H9 (cell line): ENCODE results near the gene HTATIP2. TPM values are rescaled to one million over a fixed set of nuclear protein-coding genes. Genes with fewer than 3 reads are reported as not detected.

Experiments used
- DNase-seq: peaks from one replicate; pipeline ENCODE4 v3.0.0-alpha.2; 2017
- H2AFZ ChIP-seq: one replicate; pipeline ENCODE4 v1.6.1; 2013; ENCODE audit warnings: mild to moderate bottlenecking, low read length, control low read depth, moderate library complexity
- H2AK5ac ChIP-seq: 2 replicates; pipeline ENCODE4 v1.6.1; 2013; ENCODE audit warnings: low read length, control low read depth, mixed read lengths; ENCODE audit not compliant: insufficient read length
- H2BK120ac ChIP-seq: one replicate; pipeline ENCODE4 v1.6.1; 2013; ENCODE audit warnings: low read depth, mild to moderate bottlenecking, low read length, control low read depth, inconsistent platforms; ENCODE audit not compliant: poor library complexity, severe bottlenecking
- H2BK12ac ChIP-seq: 2 replicates; pipeline ENCODE4 v1.6.1; 2013; ENCODE audit warnings: low read length, control low read depth, mixed read lengths, low read depth; ENCODE audit not compliant: insufficient read length
- H2BK15ac ChIP-seq: 2 replicates; pipeline ENCODE4 v1.6.1; 2013; ENCODE audit warnings: low read depth, low read length, control low read depth
- H2BK20ac ChIP-seq: one replicate; pipeline ENCODE4 v1.6.1; 2013; ENCODE audit warnings: low read depth, mild to moderate bottlenecking, low read length, control low read depth, inconsistent platforms; ENCODE audit not compliant: poor library complexity, severe bottlenecking
- H2BK5ac ChIP-seq: 2 replicates; pipeline ENCODE4 v1.6.1; 2013; ENCODE audit warnings: low read length, control low read depth, mixed read lengths; ENCODE audit not compliant: insufficient read length
- H3K14ac ChIP-seq: 2 replicates; pipeline ENCODE4 v1.6.1; 2013; ENCODE audit warnings: low read length, control low read depth; ENCODE audit not compliant: insufficient read depth
- H3K18ac ChIP-seq: 2 replicates; pipeline ENCODE4 v1.6.1; 2013; ENCODE audit warnings: low read depth, mild to moderate bottlenecking, mixed read lengths, low read length, control low read depth; ENCODE audit not compliant: insufficient read length
- H3K23ac ChIP-seq: 2 replicates; pipeline ENCODE4 v1.6.1; 2013; ENCODE audit warnings: low read length, control low read depth, mixed read lengths, low read depth; ENCODE audit not compliant: insufficient read length
- H3K23me2 ChIP-seq: 2 replicates; pipeline ENCODE4 v1.6.1; 2013; ENCODE audit warnings: low read depth, mild to moderate bottlenecking, mixed read lengths, low read length, control low read depth; ENCODE audit not compliant: insufficient read length, poor library complexity, severe bottlenecking
- H3K27ac ChIP-seq: 2 replicates; pipeline ENCODE4 v1.5.1; 2013; ENCODE audit warnings: low read length, control low read depth, mixed read lengths, low read depth; ENCODE audit not compliant: insufficient read length
- H3K27me3 ChIP-seq: 2 replicates; pipeline ENCODE4 v1.6.1; 2013; ENCODE audit warnings: low read length, control low read depth, inconsistent platforms; ENCODE audit not compliant: insufficient read depth
- H3K4ac ChIP-seq: 2 replicates; pipeline ENCODE4 v1.6.1; 2013; ENCODE audit warnings: low read depth, mild to moderate bottlenecking, control low read depth, inconsistent platforms, low read length, moderate library complexity
- H3K4me1 ChIP-seq: 2 replicates; pipeline ENCODE4 v1.6.1; 2013; ENCODE audit warnings: low read length, control low read depth, inconsistent platforms; ENCODE audit not compliant: insufficient read depth
- H3K4me2 ChIP-seq: 2 replicates; pipeline ENCODE4 v1.6.1; 2013; ENCODE audit warnings: low read length, control low read depth, mixed read lengths; ENCODE audit not compliant: insufficient read length, insufficient read depth
- H3K56ac ChIP-seq: 2 replicates; pipeline ENCODE4 v1.6.1; 2013; ENCODE audit warnings: low read depth, mild to moderate bottlenecking, mixed read lengths, low read length, control low read depth; ENCODE audit not compliant: insufficient read length
- H3K79me1 ChIP-seq: 2 replicates; pipeline ENCODE4 v1.6.1; 2013; ENCODE audit warnings: low read depth, mild to moderate bottlenecking, moderate library complexity, low read length, control low read depth, inconsistent platforms; ENCODE audit not compliant: insufficient read depth, poor library complexity, severe bottlenecking
- H3K79me2 ChIP-seq: 2 replicates; pipeline ENCODE4 v1.6.1; 2013; ENCODE audit warnings: low read length, control low read depth, inconsistent platforms; ENCODE audit not compliant: insufficient read depth
- H3K9ac ChIP-seq: 2 replicates; pipeline ENCODE4 v1.6.1; 2013; ENCODE audit warnings: low read length, control low read depth, mixed read lengths; ENCODE audit not compliant: insufficient read length; ENCODE audit errors: extremely low read depth
- H3K9me3 ChIP-seq: one replicate; pipeline ENCODE4 v1.6.1; 2013; ENCODE audit warnings: low read depth, low read length, inconsistent platforms; ENCODE audit not compliant: control insufficient read depth
- H3T11ph ChIP-seq: one replicate; pipeline ENCODE4 v1.6.1; 2013; ENCODE audit warnings: mild to moderate bottlenecking, low read length, control low read depth, inconsistent platforms
- H4K20me1 ChIP-seq: one replicate; pipeline ENCODE4 v1.6.1; 2013; ENCODE audit not compliant: control insufficient read depth, insufficient read length, insufficient read depth
- H4K5ac ChIP-seq: 2 replicates; pipeline ENCODE4 v1.6.1; 2013; ENCODE audit warnings: low read depth, mild to moderate bottlenecking, mixed read lengths, low read length, control low read depth; ENCODE audit not compliant: insufficient read length
- H4K8ac ChIP-seq: replicated peaks from 2 replicates; pipeline ENCODE4 v1.6.1; 2013; ENCODE audit warnings: low read length, control low read depth, mixed read lengths, low read depth; ENCODE audit not compliant: insufficient read length
- H4K91ac ChIP-seq: 2 replicates; pipeline ENCODE4 v1.6.1; 2013; ENCODE audit warnings: low read depth, mild to moderate bottlenecking, moderate library complexity, mixed read lengths, low read length, control low read depth; ENCODE audit not compliant: insufficient read length
- H3K27ac Mint-ChIP-seq, 3 experiments: 2 replicates in 2 of 3; 3 replicates in 1 of 3; pipeline ENCODE4 v1.8.0; 2020 to 2021; ENCODE audit warnings: mixed read lengths in 3 of 3, mild to moderate bottlenecking in 1 of 3, moderate library complexity in 1 of 3
- H3K27me3 Mint-ChIP-seq: 2 replicates; pipeline ENCODE4 v1.8.0; 2021; ENCODE audit warnings: low read depth, mild to moderate bottlenecking, moderate library complexity, mixed read lengths
- H3K36me3 Mint-ChIP-seq, 3 experiments: 2 replicates in 2 of 3; 3 replicates in 1 of 3; pipeline ENCODE4 v1.8.0; 2020 to 2021; ENCODE audit warnings: low read depth in 3 of 3, mixed read lengths in 3 of 3; ENCODE audit not compliant: insufficient read depth in 1 of 3
- H3K4me1 Mint-ChIP-seq, 2 experiments: 2 replicates each; pipeline ENCODE4 v1.8.0; 2020; ENCODE audit warnings: mixed read lengths in 2 of 2
- H3K4me3 Mint-ChIP-seq, 2 experiments: 2 replicates in 1 of 2; 3 replicates in 1 of 2; pipeline ENCODE4 v1.8.0; 2020 to 2021; ENCODE audit warnings: mild to moderate bottlenecking in 2 of 2, mixed read lengths in 2 of 2, moderate library complexity in 1 of 2
- H3K9me3 Mint-ChIP-seq, 2 experiments: 2 replicates in 1 of 2; 3 replicates in 1 of 2; pipeline ENCODE4 v1.8.0; 2020; ENCODE audit warnings: mild to moderate bottlenecking in 2 of 2, mixed read lengths in 2 of 2, moderate library complexity in 1 of 2
- CTCF ChIP-seq: fragments of 200-600 bp; sonication (generic); conservative IDR thresholded peaks from 3 replicates; pipeline ENCODE4 v1.8.0; 2021; ENCODE audit warnings: antibody characterized with exemption, mild to moderate bottlenecking
- WGBS: extraction: QIAGEN DNeasy Blood & Tissue Kit; methylation state at CpG from one replicate; pipeline ENCODE4 v1.1.7; 2013; ENCODE audit warnings: missing lambda C conversion rate, low lambda C conversion rate, mixed read lengths; ENCODE audit not compliant: insufficient read length; ENCODE audit errors: extremely low coverage; 5-methylcytosine and 5-hydroxymethylcytosine counted together
- total RNA-seq: library from RNA; stranded (reverse); gene quantifications from 2 replicates; pipeline ENCODE4 v1.2.1, GENCODE V29; 2021

HTATIP2 gene
- total RNA-seq, 1 experiment from 2014 or later, result 32.8 TPM

- no peak overlapping the region for H2AK5ac ChIP-seq
- H3K9ac ChIP-seq, result no peak overlapping the region
- Mint-ChIP-seq H3K9me3 (no peaks in the 10 kb centered on the region; a peak in 1 of 5 replicates), H3K27ac (peak overlapping the region in 2 of 3 experiments; percentile 3 to 18; a peak in 3 of 7 replicates), H3K4me3 (no peak overlapping the region), H3K27me3 (peaks cover 19% of the 10 kb centered on the region), H3K4me1 (peaks cover 17 to 31% of the 10 kb centered on the region in 2 experiments), H3K36me3 (no peaks in the 10 kb centered on the region)
- H4K5ac ChIP-seq, result no peak overlapping the region
- H2BK15ac ChIP-seq, result no peak overlapping the region
- no peak overlapping the region for H3K4me2 ChIP-seq
- no peak overlapping the region for H2BK20ac ChIP-seq
- no peak overlapping the region for H3K27ac ChIP-seq
- WGBS, result no CpG with 5 or more reads among the region's 9 CpGs
- no peak overlapping the region for H4K8ac ChIP-seq
- no peak overlapping the region for H3T11ph ChIP-seq
- H3K56ac ChIP-seq, result no peak overlapping the region
- H2BK120ac ChIP-seq, result no peak overlapping the region
- no peaks in the 10 kb centered on the region for H4K20me1 ChIP-seq
- H2BK12ac ChIP-seq, result no peak overlapping the region
- H3K23ac ChIP-seq, result no peak overlapping the region
- no peaks in the 10 kb centered on the region; the same call in 1 of the 2 replicates for H3K27me3 ChIP-seq
- no peak overlapping the region for H3K4ac ChIP-seq
- H2BK5ac ChIP-seq, result no peak overlapping the region
- H3K23me2 ChIP-seq, result no peaks in the 10 kb centered on the region
- no peak overlapping the region for H4K91ac ChIP-seq
- peak; percentile 36 for DNase-seq
- H3K14ac ChIP-seq, result no peak overlapping the region
- no peak overlapping the region for H2AFZ ChIP-seq
- no peaks in the 10 kb centered on the region for H3K79me2 ChIP-seq
- no peak overlapping the region for H3K18ac ChIP-seq
- H3K9me3 ChIP-seq, result no peaks in the 10 kb centered on the region
- peak; percentile 77 for TF ChIP-seq CTCF
- H3K4me1 ChIP-seq, result no peaks in the 10 kb centered on the region; the same call in 1 of the 2 replicates
- H3K79me1 ChIP-seq, result no peaks in the 10 kb centered on the region
Observed at GRCh38 chr11:20337526-20338154, 25.9 kb upstream of the HTATIP2 start.
